DMS153 treated with DMSO at 0.1 percent for 48 hours (cell line): ENCODE measurements around the gene BPIFB3.
A peak's percentile ranks its signal among the peaks of the same experiment; 100 is the strongest.

ENCODE experiments used
- DNase-seq: peaks from one replicate; lab custom pipeline; 2025; ENCODE audit not compliant: unreplicated experiment; lab: John Stamatoyannopoulos, UW

The BPIFB3 gene, protein sequence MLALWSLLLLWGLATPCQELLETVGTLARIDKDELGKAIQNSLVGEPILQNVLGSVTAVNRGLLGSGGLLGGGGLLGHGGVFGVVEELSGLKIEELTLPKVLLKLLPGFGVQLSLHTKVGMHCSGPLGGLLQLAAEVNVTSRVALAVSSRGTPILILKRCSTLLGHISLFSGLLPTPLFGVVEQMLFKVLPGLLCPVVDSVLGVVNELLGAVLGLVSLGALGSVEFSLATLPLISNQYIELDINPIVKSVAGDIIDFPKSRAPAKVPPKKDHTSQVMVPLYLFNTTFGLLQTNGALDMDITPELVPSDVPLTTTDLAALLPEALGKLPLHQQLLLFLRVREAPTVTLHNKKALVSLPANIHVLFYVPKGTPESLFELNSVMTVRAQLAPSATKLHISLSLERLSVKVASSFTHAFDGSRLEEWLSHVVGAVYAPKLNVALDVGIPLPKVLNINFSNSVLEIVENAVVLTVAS

GRCh38 chr20:33053291-33054106 lies at the start of gene BPIFB3:
Gene BPIFB3 (plus strand): TSS chr20:33053903. CDS start chr20:33055436, 1,533 bp downstream.
- no peak for DNase-seq

DNA sequence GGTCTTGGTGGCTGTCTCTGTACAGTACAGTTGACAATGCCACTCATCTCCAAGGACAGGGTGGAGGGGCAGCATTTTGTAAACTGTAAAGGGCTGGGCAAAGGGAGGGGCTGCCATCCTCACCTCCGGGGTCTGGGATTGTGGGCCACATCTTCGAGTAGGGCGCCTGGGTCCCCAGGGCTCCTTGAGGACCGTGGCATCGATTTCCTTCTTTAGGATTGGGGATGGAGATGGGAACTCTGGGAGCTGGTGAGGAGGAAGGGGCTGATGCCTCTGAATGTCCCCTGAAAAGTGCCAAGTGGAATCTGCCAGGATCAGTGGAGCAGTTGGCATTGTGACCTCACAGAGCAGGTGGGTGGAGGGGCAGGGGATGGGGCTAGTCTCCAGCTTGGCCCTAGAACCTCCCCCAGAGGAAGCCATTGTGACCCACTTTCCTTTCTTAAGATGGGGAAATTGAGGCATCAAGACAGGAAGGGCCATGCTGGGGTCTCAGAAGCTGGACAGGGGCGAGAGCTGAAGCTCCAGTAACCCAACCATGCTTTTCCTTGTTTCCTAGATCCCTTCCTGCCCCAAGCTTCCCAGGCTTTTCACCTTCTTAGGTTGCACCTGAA lies 49.5 kb upstream of the BPIFB3 start, which contains the start of gene SUN5:
SUN5 (minus strand) TSS at position 293 of the 611 bp plus-strand sequence; CDS start at position 200, 93 bp downstream.
- DNase-seq, result no peak

GRCh38 chr20:33005132-33005566 lies 48.6 kb upstream of the BPIFB3 start:
- DNase-seq, result no peak

DNA sequence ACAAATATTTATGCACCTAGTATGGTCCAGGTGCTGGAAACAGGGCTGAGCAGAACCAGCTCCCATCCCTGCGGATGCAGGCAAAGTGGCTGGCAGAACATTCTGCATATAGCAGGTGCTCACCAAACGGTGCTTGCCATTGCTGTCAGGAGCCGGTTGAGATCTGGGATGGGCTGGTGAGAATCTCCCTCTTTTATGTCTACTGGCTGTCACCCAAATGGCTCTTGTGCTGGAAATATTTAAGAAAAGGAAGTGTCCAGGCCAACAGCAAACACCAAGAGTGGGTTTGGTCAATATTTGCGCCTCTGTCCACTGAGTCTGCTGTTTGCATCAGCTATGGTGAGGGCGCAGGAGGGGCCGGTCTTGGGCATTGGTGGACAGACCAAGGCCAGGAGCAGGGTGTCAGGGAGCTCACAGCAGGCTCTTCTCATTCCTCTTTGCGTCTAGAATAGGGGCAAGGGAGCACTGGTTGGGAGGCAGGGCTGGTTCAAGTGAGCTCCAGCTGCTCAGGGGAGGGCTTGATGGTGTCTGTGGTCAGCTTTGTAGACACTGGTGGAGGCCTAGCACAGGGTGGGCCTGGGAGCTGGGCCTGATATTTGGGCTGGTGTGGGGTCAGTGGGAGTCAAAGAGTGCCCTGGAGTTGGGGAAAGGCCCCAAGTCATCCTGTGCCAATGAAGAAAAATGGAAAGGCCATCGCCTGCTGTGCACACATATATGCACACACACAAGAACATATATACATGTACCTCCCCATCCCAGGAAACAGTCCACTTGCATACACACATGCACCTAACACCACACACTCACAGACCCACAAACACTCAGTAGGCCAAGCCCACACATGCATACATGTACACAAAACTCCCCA lies 47.6 kb upstream of the BPIFB3 start:
- no peak for DNase-seq

DNA sequence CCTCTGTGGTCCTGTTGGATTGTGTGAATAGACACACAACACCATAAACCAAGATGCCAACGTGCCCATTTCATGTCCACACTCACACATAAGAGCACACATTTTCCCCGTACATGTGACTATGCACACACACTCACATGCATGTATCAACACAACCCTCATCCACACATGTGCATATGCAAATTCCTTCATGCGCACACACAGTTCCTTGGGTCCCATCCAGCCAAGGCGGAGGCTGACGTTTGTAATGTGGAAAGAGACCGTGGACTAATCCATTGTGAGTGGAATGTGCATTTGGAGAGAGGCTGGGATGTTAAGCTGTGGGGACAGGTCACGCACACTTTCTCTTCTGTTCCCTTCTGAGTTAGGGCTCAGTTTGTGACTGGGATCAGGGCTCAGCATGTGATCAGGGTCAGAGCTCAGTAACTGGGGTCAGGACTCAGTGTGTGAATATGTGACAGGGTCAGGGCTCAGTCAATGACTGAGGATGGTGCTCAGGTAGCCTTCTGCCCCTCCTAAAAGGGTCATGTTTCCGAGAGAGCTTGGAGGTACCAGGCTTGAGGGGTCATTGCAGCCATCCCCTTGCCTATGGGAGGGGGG lies 46.8 kb upstream of the BPIFB3 start:
- DNase-seq, result no peak

GRCh38 chr20:33007376-33008335 lies 46.0 kb upstream of the BPIFB3 start, which contains the start of gene BPIFB2:
Gene BPIFB2 (plus strand): TSS chr20:33007704. CDS start chr20:33008575, 871 bp downstream.
- no peak for DNase-seq

DNA sequence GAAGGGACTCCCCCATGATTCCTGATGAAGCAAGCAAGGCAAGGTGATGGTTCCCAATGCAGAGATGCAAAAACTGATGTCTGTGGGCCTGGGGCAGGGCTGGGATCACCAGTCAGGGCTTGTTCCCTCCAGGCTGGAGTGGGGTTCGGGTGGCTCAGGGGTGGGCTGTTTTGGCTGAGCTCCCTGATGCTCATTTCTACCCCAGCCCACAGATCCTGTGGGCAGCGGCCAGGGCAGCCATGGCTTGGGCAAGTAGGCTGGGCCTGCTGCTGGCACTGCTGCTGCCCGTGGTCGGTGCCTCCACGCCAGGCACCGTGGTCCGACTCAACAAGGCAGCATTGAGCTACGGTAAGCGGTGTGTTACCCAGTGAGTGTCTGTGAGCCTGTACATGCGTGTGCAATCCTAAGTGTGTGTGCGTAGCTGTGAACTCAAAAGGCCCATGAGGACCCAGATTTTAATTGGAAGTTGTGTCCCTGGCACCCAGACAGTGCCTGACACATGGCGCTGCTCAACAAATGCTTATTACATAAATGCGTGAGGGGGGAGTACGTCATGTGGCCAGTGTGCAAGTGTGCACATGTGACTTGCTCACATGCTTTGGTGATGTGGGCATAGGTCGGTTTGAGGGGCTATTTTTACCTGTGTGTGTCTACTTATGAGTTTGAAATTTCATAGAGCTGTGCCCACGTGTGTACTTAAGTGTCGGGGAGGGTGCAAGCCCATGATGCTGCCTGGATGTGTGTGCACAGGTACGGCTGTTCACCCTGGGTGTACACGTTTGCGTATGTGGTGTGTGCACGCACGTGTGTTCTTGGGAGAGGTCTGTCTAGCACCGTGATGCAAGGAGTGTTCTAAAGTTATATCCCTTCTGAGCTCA lies 45.1 kb upstream of the BPIFB3 start:
- no peak for DNase-seq

DNA sequence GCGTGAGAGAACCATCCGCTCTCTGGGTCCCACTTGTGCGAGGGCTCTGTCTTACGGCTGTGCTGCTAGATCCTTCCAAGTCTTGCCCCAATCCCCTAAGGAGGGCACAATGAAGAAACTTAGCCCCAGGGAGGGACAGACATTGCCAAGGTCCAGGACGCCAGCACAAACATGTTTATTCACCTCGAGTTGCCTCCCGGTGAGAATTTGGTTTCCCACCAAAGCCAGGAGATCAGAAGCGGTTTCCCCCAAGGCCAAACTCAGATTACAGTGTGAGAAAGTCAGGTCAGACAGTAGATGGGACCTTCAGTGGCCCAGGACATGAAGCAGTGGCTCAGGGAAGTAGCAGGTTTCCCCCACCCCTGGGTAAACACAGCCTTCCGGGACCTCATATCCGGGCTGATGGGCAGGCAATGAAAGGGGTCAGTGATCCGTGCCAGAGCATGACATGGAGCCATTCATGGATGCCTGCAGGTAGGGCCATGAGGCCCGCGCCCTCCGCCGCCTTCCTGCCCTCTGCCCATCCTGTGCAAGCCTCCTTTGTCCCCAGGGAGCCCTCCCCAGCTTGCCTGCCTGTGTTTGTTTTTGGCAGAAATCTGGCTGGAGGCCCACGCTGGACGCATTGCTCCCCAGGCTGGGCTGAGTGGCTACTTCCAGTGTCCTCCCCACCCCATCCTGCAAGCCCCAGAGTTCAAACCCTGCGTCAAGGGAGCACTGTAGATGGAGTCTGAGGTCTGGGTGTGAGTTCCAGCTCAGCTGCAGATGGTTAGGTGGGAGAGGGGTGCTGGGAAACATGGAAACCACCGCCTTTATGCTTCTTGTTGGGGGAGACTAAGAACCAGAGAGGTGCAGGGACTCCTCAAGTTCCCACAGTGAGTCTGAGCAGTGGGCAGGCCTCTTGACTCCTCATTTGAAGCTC lies 44.2 kb upstream of the BPIFB3 start:
- DNase-seq, result peak; percentile 81

GRCh38 chr20:33010133-33010504 lies 43.6 kb upstream of the BPIFB3 start:
- no peak for DNase-seq

GRCh38 chr20:33010674-33011449 lies 42.8 kb upstream of the BPIFB3 start:
- no peak for DNase-seq

DNA sequence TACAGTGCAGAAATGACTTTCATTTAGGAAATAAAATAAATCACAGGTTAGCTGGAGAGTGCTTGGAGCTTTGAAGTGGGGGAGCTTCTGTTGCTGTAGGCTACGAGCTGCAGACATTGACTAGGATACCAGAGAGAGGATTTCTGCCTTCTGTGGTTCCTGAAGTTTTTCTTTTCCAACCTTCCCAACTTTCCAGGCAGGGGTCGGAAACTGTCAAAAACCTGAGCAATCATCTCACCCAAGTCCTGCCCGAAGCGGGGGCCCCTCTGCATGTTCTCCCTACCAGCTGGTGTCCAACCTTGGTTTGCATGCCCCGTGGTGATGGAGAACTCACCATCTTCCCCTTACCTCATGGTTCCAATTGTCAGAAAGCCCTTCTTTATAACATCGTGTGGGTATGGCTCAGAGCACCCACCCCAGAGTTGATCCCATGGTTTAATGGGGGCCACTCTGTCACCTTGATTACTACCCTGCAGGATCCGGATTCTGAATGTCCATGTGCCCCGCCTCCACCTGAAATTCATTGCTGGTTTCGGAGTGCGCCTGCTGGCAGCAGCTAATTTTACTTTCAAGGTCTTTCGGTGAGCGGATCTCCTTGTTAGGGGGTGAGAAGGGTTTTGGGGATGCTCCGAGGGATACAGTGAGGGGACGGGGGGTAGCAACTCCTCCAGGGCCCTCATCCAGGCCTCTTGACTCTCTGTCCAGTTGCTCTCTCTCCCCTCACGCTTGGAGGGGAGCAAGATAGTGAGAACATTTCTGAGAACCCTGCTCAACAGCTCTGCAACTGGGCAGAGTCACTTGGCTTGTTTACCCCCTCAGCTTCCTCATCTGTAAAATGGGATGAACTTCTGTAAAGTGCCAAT lies 41.1 kb upstream of the BPIFB3 start:
- DNase-seq, result no peak

GRCh38 chr20:33013701-33014326 lies 39.9 kb upstream of the BPIFB3 start:
- DNase-seq, result no peak

- DNase-seq, result no peak
Measured at GRCh38 chr20:33014336-33015113, 39.2 kb upstream of the BPIFB3 start.

- DNase-seq, result no peak
Measured at GRCh38 chr20:33015114-33015484, 38.6 kb upstream of the BPIFB3 start.
